Ascending aorta (tissue), 2 donors: ENCODE measurements around the gene P2RY8. TPM values are rescaled to one million over a fixed set of nuclear protein-coding genes. Genes with fewer than 3 reads are reported as not detected.
"Not testable (repeated sequence)": the region's sequence is repeated elsewhere in the genome, so short reads cannot be mapped to it uniquely, and the experiment has no call there.

Source experiments
- DNase-seq, 2 donors: peaks; one replicate each; pipeline ENCODE4 v3.0.0-alpha.2; 2019; ENCODE audit warnings: low spot score in 2 of 2
- H3K27ac ChIP-seq, 2 donors: fragments of 200-600 bp; sonication (generic); one replicate each; pipeline ENCODE4 v1.5.1; 2016 to 2017; ENCODE audit warnings: mild to moderate bottlenecking in 1 of 2
- H3K27me3 ChIP-seq: fragments of 200-600 bp; sonication (generic); one replicate; pipeline ENCODE4 v1.5.1; 2017
- H3K36me3 ChIP-seq, 2 donors: fragments of 200-600 bp; sonication (generic); one replicate each; pipeline ENCODE4 v1.5.1; 2016
- H3K4me1 ChIP-seq, 2 donors: fragments of 200-600 bp; sonication (generic); one replicate each; pipeline ENCODE4 v1.5.1; 2016 to 2017; ENCODE audit warnings: mild to moderate bottlenecking in 1 of 2
- H3K4me3 ChIP-seq, 2 donors: fragments of 200-600 bp; sonication (generic); one replicate each; pipeline ENCODE4 v1.5.1; 2016 to 2017; ENCODE audit warnings: mild to moderate bottlenecking in 1 of 2
- H3K9me3 ChIP-seq, 2 donors: fragments of 200-600 bp; sonication (generic); one replicate each; pipeline ENCODE4 v1.5.1; 2016
- intact Hi-C: fragments of 100-400 bp; cut with DNase I; formaldehyde crosslinking; loops from one replicate; pipeline ENCODE4 v1.15.1; 2023
- total RNA-seq: library from RNA; depleted of rRNA; stranded (reverse); fragments of >200 nt; gene quantifications from one replicate; pipeline ENCODE4 v1.1.0, GENCODE V29; 2016
- TF ChIP-seq, protein P1 (sequence below), 3 experiments: fragments of 200-600 bp in 2 of 3; fragments of 450-650 bp in 1 of 3; sonication (generic) in 2 of 3; IDR thresholded peaks; one replicate each; pipeline ENCODE4 v1.5.1; 2016 to 2019; ENCODE audit warnings: antibody characterized with exemption in 3 of 3, mild to moderate bottlenecking in 1 of 3, moderate library complexity in 1 of 3

The P2RY8 gene
- total RNA-seq, 1 donor from 2014 or later, result 2.2 TPM

DNA sequence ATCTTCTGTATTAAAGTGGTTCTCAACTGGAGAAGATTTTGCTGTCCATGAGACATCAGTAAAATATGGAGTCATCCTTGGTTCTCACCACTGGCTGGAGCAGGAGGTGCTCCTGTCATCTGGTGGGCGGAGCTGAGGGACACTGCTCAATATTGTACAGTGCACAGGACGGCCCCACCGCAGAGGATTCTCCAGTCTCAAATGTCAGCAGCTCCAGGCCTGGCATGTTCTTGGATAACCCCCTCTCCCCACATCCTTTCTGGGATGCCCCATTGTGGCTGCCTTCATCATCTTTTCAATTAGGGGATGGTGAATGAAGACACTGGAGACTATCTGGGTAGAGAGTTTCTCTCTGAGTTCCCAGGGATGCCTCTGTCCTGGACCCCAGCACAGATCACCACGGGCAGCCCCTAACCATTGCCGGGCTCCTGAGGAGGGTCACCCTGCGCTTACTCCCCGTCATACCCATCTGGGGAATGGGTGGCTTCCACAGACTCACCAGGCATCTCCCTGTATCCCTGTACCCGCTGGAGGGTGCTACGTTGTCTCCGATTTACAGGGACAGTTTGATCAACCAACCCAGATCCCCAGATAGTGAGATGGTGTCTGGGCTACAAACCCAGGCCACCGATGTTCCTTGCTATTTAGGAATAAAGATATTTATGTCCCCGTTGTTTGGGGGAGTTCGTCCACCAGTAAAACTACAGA lies 21.9 kb upstream of the P2RY8 start:
- Histone ChIP-seq H3K9me3 (no peaks in the 10 kb centered on the region), H3K4me1 (no peaks in the 10 kb centered on the region), H3K27ac (no peak overlapping the region), H3K36me3 (no peaks in the 10 kb centered on the region), H3K4me3 (no peak overlapping the region), H3K27me3 (no peaks in the 10 kb centered on the region)
- DNase-seq, result peak in 1 of 2 donors; percentile 34
- intact Hi-C loops, result no loop called here
- TF ChIP-seq, protein P1, sequence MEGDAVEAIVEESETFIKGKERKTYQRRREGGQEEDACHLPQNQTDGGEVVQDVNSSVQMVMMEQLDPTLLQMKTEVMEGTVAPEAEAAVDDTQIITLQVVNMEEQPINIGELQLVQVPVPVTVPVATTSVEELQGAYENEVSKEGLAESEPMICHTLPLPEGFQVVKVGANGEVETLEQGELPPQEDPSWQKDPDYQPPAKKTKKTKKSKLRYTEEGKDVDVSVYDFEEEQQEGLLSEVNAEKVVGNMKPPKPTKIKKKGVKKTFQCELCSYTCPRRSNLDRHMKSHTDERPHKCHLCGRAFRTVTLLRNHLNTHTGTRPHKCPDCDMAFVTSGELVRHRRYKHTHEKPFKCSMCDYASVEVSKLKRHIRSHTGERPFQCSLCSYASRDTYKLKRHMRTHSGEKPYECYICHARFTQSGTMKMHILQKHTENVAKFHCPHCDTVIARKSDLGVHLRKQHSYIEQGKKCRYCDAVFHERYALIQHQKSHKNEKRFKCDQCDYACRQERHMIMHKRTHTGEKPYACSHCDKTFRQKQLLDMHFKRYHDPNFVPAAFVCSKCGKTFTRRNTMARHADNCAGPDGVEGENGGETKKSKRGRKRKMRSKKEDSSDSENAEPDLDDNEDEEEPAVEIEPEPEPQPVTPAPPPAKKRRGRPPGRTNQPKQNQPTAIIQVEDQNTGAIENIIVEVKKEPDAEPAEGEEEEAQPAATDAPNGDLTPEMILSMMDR (IDR thresholded peaks at IDR 0.05), result no peak

DNA sequence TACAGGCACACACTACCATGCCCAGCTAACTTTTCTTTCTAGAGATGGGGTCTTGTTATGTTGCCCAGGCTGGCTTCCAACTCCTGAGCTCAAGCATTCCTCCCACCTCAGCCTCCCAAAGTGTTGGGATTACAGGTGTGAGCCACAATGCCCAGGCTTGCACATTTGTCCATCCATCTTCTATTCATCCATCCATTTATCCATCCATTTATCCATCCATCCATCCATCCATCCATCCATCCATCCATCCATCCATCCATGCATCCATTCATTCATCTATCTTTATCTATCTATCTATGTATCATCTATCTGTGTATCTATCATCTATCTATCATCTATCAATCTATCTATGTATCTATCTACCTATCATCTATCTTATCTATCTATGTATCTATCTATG lies 20.5 kb upstream of the P2RY8 start:
- intact Hi-C loops, H3K27ac ChIP-seq, H3K36me3 ChIP-seq, H3K9me3 ChIP-seq, H3K4me1 ChIP-seq, H3K4me3 ChIP-seq, DNase-seq, H3K27me3 ChIP-seq: not testable (repeated sequence)

DNA sequence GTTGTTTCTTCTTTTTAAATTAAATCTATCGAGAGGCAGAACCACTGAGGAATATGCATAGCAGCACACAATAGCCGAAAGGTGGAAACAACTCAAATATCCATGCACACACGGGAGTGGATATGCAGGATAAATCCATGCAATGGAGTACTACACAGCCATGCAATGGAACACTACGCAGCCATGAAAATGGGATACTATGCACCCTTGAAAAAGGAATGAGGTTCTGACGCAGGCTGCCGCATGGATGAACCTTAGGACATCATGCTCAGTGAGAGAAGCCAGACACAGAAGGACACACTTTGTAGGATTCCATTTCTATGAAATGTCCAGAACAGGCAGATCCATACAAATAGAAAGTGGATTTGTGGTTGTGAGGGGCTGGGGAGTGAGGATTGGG lies 18.4 kb upstream of the P2RY8 start:
- peak in 1 of 2 donors; percentile 50 for DNase-seq
- no peaks in the 10 kb centered on the region for H3K36me3 ChIP-seq
- intact Hi-C loops, result no loop called here
- TF ChIP-seq, protein P1 (IDR thresholded peaks at IDR 0.05), result no peak
- no peak overlapping the region for H3K4me3 ChIP-seq
- H3K27ac ChIP-seq, result no peak overlapping the region
- H3K4me1 ChIP-seq, result no peaks in the 10 kb centered on the region
- no peaks in the 10 kb centered on the region for H3K27me3 ChIP-seq
- H3K9me3 ChIP-seq, result no peaks in the 10 kb centered on the region

DNA sequence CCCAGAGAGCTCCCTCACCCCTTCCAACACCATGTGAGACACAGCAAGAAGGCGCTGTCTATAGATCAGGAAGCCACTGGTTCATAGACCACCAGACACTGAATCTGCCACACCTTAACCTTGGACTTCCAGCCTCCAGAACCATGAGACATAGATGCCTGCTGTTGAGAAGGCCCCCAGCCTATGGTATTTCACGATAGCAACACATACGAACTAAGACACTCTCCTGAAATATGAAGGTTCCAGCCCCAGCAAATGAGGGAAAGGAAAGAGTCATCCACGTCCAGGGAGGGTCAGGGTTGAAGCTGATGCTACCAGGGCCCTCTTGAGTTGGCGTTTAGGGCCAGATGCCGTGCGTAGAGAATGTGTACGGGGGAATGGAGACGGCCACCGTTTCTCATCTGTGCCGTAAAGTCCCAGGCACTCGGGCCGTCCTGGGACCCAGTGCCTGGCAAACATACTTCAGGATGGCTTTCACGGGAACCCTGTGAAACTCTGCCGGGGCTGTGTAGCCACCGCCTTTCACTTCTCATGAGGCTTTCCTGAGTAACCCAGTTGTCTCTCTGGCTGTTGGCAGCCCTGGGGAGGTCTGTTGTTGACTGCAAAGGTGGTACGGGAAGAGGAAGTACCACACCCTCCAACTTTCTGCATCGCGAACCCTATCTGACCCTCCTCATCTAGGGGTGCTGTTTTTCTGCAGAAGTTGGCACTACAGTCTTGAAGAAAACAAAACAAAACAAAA lies 17.7 kb upstream of the P2RY8 start:
- intact Hi-C loops, result no loop called here
- H3K36me3 ChIP-seq, result no peaks in the 10 kb centered on the region
- no peaks in the 10 kb centered on the region for H3K9me3 ChIP-seq
- no peak overlapping the region for H3K4me3 ChIP-seq
- TF ChIP-seq, protein P1 (IDR thresholded peaks at IDR 0.05), result no peak
- no peak overlapping the region for H3K27ac ChIP-seq
- H3K4me1 ChIP-seq, result no peaks in the 10 kb centered on the region
- no peaks in the 10 kb centered on the region for H3K27me3 ChIP-seq
- DNase-seq, result peak in 1 of 2 donors; percentile 53

DNA sequence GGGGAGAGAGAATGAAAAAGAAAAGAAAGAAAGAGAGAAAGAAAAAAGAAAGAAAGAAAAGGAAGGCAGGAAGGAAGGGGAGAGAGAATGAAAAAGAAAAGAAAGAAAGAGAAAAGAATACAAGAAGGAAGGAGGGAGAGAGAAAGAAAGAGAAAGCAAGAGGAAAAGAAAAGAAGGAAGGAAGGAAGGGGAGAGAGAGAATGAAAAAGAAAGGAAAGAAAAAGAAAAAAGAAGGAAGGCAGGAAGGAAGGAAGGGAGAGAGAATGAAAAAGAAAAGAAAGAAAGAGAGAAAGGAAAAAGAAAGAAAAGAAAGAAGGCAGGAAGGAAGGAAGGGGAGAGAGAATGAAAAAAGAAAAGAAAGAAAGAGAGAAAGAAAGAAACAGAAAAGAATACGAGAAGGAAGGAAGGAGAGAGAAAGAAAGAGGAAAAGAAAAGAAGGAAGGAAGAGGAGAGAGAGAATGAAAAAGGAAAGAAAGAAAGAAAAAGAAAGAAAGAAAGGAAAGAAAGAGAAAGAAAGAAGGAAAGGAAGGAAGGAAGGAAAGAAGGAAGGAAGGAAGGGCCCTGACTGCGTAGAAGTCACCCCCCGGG lies 15.1 kb upstream of the P2RY8 start:
- no peaks in the 10 kb centered on the region for H3K9me3 ChIP-seq
- DNase-seq, result no peak
- H3K4me1 ChIP-seq, result no peaks in the 10 kb centered on the region
- no peak overlapping the region for H3K4me3 ChIP-seq
- no peaks in the 10 kb centered on the region for H3K27me3 ChIP-seq
- H3K36me3 ChIP-seq, result no peaks in the 10 kb centered on the region
- no peak overlapping the region for H3K27ac ChIP-seq
- TF ChIP-seq, protein P1 (IDR thresholded peaks at IDR 0.05), result no peak
- intact Hi-C loops, result no loop called here

DNA sequence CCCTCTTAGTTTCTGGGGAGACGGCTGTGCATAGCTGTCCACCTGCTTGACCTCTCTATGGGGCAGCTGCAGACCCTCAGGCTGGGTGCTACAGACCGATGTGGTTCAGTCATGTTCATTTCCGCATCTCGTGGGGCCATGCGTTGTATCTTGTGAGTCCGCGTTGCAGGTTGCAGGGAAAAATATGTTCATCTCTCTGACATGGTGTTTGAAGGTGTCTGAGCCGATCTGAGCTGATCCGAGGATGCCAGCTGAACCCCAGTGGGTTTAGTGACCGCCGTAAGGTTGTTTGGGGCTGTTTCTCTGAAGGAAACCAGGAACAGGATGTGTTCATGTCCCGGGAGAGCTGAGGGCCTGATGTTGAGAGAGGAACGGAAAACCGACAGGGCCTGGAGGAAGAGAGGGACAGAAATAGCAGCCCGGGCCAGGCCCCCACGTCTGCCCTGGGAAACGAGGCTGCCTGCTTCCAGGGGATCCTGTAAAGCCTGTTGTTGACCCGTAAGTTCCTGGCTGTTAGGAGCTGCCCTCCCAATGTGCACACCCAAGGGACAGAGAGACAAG lies 9.8 kb upstream of the P2RY8 start:
- H3K27ac ChIP-seq, result no peak overlapping the region
- H3K4me3 ChIP-seq, result no peak overlapping the region
- intact Hi-C loops, result no loop called here
- H3K36me3 ChIP-seq, result no peaks in the 10 kb centered on the region
- DNase-seq, result peak in 1 of 2 donors; percentile 55
- TF ChIP-seq, protein P1 (IDR thresholded peaks at IDR 0.05), result no peak
- H3K4me1 ChIP-seq, result no peaks in the 10 kb centered on the region
- no peaks in the 10 kb centered on the region for H3K9me3 ChIP-seq
- no peaks in the 10 kb centered on the region for H3K27me3 ChIP-seq
